BJ (cell line): ENCODE measurements around the gene HBQ1. TPM values are rescaled to one million over a fixed set of nuclear protein-coding genes. Genes with fewer than 3 reads are reported as not detected.
"Not testable (repeated sequence)": the region's sequence is repeated elsewhere in the genome, so short reads cannot be mapped to it uniquely, and the experiment has no call there.

Experiments
- CTCF ChIA-PET: fragments of 350-600 bp; formaldehyde crosslinking; extraction: SDS; loops from one replicate; lab custom pipeline; 2021; ENCODE audit warnings: antibody characterized with exemption, inconsistent platforms; lab: Yijun Ruan, JAX
- POLR2A ChIA-PET: fragments of 300-600 bp; sonication (Branson Sonifier 250); formaldehyde crosslinking; extraction: SDS; loops from one replicate; lab custom pipeline; 2021; ENCODE audit warnings: antibody characterized with exemption; lab: Charles Lee
- DNase-seq: peaks from one replicate; pipeline ENCODE4 v3.0.0-alpha.2; 2011; ENCODE audit warnings: low read depth
- H3K27me3 ChIP-seq: 2 replicates; pipeline ENCODE4 v1.6.0; 2011; ENCODE audit warnings: low read length; ENCODE audit not compliant: control insufficient read depth, insufficient read depth
- H3K36me3 ChIP-seq: 2 replicates; pipeline ENCODE4 v1.5.1; 2011; ENCODE audit warnings: low read length; ENCODE audit not compliant: control insufficient read depth, insufficient read depth
- H3K4me3 ChIP-seq: 2 replicates; pipeline ENCODE4 v1.5.1; 2011; ENCODE audit warnings: low read depth, mild to moderate bottlenecking, control low read depth, low read length
- CTCF ChIP-seq: IDR thresholded peaks from 2 replicates; pipeline ENCODE4 v1.5.1; 2011; ENCODE audit warnings: low read depth, mild to moderate bottlenecking, control low read depth, inconsistent platforms, low read length, moderate library complexity; ENCODE audit not compliant: insufficient read depth
- polyA plus RNA-seq: library from polyadenylated mRNA; depleted of rRNA; stranded (reverse); fragments of >200 nt; gene quantifications from 2 replicates; pipeline ENCODE4 v1.2.3, GENCODE V29; 2011

The HBQ1 gene
- polyA plus RNA-seq, 1 experiment: 0.18 TPM

DNA sequence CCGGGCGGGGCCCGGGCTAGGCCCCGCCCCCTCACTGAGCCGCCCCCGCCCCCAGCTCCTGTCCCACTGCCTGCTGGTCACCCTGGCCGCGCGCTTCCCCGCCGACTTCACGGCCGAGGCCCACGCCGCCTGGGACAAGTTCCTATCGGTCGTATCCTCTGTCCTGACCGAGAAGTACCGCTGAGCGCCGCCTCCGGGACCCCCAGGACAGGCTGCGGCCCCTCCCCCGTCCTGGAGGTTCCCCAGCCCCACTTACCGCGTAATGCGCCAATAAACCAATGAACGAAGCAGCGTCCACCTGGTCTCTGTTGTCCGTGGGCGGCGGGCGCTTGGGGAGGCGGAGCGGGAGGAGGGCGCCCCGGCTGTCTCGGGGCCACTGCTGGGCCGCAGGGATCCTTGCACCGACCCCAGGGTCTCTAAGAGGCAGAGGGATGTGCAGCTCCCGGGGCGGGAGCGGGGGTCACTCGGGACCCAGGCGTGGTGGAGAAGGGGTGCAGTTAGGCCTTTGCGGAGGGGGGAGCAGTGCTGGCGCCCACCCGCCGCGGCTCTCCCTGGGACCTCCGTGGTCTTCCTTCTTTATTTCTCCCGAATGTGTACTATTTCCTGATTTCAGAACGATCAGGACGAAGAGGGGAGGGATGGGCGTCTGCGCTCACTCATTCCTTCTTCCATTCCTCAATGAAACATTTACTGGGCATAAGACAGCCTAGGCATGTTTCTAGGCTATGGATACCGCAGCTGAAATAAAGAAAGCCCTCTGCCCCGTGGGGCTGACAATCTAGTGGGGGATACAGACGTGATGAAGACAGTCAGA is 25.8 kb upstream of the HBQ1 start:
- POLR2A ChIA-PET: no interaction called here

DNA sequence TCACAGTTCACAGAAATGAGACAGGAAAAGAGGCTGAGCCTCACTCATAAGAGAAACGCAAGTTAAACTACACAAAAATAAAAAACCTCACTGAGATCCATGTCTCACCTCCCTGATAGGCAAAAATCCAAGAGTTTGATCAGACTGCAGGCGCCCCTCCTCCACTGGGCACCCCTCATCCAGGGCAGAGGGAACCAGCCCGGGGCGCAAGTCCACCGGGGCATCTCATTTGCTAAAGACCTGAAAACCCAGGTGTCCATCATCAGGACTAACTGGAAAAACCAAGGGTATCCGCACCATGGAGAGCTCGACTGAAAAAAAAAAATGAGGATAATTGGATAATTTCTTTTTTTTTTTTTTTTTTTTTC is 25.2 kb upstream of the HBQ1 start:
- H3K27me3 ChIP-seq: peaks cover 2% of the 10 kb centered on the region
- CTCF ChIA-PET: interaction anchor here (1.6 kb wide), 1 partner anchor 48 kb away, joined by 4 read pairs; no protein-coding TSS in a partner anchor
- no peak for TF ChIP-seq CTCF
- DNase-seq: no peak
- H3K4me3 ChIP-seq: no peak overlapping the region
- POLR2A ChIA-PET: no interaction called here
- no peaks in the 10 kb centered on the region for H3K36me3 ChIP-seq

More for the DNA sequence above, 25.8 kb upstream of the HBQ1 start:
- CTCF ChIA-PET: no interaction called here
- peaks cover 2% of the 10 kb centered on the region for H3K27me3 ChIP-seq
- no peak for TF ChIP-seq CTCF
- no peaks in the 10 kb centered on the region for H3K36me3 ChIP-seq
- peak overlapping the region; percentile 46 for H3K4me3 ChIP-seq
- DNase-seq: no peak

GRCh38 chr16:159136-159849 is 21.0 kb upstream of the HBQ1 start:
- no peak for DNase-seq
- CTCF ChIA-PET: no interaction called here
- POLR2A ChIA-PET: no interaction called here
- H3K36me3 ChIP-seq: no peaks in the 10 kb centered on the region
- H3K4me3 ChIP-seq: no peak overlapping the region
- peaks cover 2% of the 10 kb centered on the region for H3K27me3 ChIP-seq
- no peak for TF ChIP-seq CTCF

- H3K27me3 ChIP-seq, DNase-seq, H3K36me3 ChIP-seq, H3K4me3 ChIP-seq, POLR2A ChIA-PET, CTCF ChIA-PET: not testable (repeated sequence)
These were observed 20.0 kb upstream of the HBQ1 start for GRCh38 chr16:160242-160641.

GRCh38 chr16:160691-161190 is 19.5 kb upstream of the HBQ1 start:
- Histone ChIP-seq H3K4me3 (no peak overlapping the region), H3K36me3 (no peaks in the 10 kb centered on the region), H3K27me3 (peaks cover 9% of the 10 kb centered on the region)
- no peak for TF ChIP-seq CTCF
- ChIA-PET POLR2A (no interaction called here), CTCF (no interaction called here)
- no peak for DNase-seq
